WI38 (cell line): ENCODE data around the gene FTO.

Source experiments
- H3K4me3 ChIP-seq: 2 replicates; pipeline ENCODE4 v1.5.1; 2011; ENCODE audit warnings: low read depth, mild to moderate bottlenecking, control low read depth, low read length
- TF ChIP-seq, protein P1 (sequence below): IDR thresholded peaks from 2 replicates; pipeline ENCODE4 v1.5.1; 2012; ENCODE audit warnings: low read depth, mild to moderate bottlenecking, control low read depth, low read length

FTO gene

DNA sequence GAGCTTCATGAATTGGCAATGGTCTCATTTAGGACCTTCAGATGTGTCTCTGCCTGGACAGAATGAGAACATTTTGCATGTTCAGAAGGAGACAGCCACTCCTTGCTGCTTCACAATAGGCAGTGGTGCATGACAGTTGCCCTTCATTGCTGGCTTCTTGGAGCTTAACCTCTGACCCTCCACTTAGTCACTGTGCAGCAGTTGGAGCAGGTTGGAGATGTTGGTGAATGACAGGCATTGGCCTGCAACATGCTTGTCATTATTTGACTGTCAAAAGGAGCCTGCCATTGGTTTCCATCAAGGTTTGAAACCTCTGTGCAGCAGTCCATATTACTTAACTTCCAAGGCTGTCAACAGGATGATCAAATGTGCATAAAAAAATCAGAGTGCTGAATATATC lies 22.7 kb downstream of the FTO start:
- TF ChIP-seq, protein P1, sequence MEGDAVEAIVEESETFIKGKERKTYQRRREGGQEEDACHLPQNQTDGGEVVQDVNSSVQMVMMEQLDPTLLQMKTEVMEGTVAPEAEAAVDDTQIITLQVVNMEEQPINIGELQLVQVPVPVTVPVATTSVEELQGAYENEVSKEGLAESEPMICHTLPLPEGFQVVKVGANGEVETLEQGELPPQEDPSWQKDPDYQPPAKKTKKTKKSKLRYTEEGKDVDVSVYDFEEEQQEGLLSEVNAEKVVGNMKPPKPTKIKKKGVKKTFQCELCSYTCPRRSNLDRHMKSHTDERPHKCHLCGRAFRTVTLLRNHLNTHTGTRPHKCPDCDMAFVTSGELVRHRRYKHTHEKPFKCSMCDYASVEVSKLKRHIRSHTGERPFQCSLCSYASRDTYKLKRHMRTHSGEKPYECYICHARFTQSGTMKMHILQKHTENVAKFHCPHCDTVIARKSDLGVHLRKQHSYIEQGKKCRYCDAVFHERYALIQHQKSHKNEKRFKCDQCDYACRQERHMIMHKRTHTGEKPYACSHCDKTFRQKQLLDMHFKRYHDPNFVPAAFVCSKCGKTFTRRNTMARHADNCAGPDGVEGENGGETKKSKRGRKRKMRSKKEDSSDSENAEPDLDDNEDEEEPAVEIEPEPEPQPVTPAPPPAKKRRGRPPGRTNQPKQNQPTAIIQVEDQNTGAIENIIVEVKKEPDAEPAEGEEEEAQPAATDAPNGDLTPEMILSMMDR, result no peak
- H3K4me3 ChIP-seq, result no peak overlapping the region

DNA sequence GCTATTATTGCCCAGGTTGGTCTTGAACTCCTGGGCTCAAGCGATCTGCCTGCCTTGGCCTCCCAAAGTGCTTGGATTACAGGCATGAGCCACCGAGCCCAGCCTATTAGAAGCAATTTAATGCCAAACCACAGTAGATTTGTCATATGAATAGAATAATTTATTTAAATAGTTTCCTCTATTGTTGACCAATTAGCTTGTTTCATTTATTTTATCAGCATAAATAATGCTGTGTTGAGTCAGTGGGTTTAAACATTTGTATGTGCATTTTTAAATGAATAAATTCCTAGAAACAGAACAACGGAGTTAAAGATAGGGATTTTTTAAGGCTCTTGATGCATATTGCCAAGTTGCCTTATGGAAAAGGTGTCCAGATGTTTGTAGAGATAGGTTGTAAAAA lies 26.7 kb downstream of the FTO start:
- TF ChIP-seq, protein P1, result no peak
- H3K4me3 ChIP-seq, result no peak overlapping the region

DNA sequence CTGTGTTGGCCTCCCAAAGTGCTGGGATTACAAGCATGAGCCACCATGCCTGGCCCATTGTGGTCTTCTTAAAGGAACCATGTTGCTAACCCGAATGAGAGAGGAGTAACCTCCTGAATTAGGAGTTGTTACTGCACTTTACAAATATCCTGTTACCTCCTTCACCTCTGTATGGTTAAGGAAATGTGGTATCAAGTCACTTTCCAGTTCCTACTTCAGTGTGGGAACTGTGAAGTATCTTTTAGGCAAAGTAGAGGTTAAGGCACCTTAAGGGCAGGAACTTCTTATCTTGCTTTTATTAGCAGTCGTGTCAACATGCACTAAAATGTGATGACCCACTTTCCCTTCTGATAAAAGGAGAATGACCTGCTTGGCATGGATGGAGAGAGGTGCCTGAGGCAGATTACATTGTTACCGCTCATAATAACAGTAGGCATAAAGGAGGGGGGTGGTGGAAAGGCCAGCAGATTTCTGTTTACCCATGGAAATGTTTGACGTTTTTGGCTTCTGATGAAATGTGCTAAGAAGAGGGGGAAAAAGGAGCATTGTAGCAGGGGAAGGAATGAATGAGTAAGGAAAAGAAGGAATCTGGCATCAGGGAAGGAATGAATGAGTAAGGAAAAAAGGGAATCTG lies 28.5 kb downstream of the FTO start:
- H3K4me3 ChIP-seq, result no peak overlapping the region
- TF ChIP-seq, protein P1, result no peak

DNA sequence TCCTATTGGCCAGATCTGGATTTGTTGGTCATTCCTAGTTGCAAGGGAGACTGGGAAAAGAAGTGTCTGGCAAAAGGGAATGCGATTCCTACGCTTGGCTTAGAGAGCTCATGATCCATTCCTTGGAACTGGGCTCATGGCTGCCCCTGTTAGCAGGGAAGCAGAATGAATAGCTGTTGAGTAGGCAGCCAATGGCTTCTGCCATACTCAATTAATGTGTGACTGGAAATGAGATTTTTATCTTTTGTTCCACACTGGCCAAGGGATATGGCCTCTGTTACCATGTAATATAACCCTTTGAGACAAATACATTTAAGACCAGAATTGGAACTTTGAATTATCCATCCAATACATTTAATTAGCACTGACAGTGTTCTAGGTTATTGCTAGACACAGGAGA lies 31.0 kb downstream of the FTO start:
- no peak overlapping the region for H3K4me3 ChIP-seq
- TF ChIP-seq, protein P1, result no peak

DNA sequence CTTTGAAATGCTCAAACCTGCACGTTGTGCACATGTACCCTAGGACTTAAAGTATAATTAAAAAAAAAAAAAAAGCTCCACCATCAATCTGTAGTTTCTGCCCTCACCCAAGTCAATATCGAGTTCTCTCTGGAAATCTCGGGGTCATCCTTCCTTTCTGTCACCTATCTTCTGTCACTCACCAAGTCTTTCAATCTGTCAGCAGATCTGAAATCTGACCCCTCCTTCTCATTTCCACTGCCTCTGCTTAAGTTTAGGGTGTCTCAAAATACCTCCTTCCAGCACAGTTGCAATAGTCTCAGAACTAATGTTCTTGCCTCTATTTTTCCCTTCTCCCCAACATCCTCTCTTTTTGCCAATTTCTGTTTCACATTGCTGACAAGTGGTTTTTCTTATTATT lies 32.3 kb downstream of the FTO start:
- no peak overlapping the region for H3K4me3 ChIP-seq
- TF ChIP-seq, protein P1, result no peak

DNA sequence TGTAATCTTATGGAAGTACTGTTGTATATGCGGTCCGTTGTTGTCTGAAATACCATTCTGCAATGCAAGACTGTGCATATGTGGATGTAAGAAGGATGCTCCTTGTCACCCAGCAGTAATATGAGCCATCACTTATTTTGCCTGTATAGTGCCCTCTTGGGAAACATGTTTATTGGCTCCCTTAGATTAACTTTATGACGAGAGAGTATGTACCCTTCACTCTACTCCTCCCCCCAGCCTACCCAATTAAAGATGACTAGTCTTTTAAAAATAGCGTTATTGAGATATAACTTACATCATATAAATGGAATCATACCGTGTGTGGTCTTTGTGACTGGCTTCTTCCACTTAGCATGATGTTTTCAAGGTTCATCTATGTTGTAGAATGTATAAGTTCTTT lies 33.6 kb downstream of the FTO start:
- TF ChIP-seq, protein P1, result no peak

DNA sequence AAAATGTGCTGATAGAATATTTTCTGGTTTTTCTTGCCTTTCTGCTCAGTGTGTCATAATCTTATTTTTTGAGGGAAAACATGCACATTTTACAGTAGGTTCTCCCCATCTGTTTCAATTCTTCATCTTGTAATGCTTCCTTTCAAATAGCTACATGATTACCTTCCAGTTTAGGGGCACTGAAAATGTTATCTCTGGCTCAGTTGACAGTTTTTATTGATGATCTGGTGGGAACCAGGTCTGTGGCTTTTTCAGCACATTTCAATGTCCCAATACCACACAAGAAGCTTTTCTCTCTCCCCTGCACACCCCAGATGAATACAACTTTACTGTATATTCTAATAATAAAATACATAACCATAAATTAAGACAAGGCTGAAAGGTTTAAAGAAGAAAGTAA lies 36.5 kb downstream of the FTO start:
- TF ChIP-seq, protein P1, result no peak
- H3K4me3 ChIP-seq, result no peak overlapping the region

More for the DNA sequence above, 33.6 kb downstream of the FTO start:
- H3K4me3 ChIP-seq, result no peak overlapping the region
